DND-41 (cell line): ENCODE results near the gene MBLAC2.

ENCODE experiments used
- ATAC-seq: fragments of 200-7000 bp; cut with Tn5 transposase; 3 replicates; pipeline ENCODE4 v1.9.1; 2021; ENCODE audit warnings: low read depth; ENCODE audit not compliant: insufficient read depth
- DNase-seq: peaks from one replicate; pipeline ENCODE4 v3.0.0-alpha.2; 2020
- H2AFZ ChIP-seq: 2 replicates; pipeline ENCODE4 v1.6.0; 2012; ENCODE audit warnings: low read depth, low read length
- H3K27ac ChIP-seq: 2 replicates; pipeline ENCODE4 v1.5.1; 2012; ENCODE audit warnings: low read length, inconsistent platforms
- H3K27me3 ChIP-seq: fragments of 200-600 bp; sonication (generic); 2 replicates; pipeline ENCODE4 v1.6.0; 2012; ENCODE audit warnings: low read length, mild to moderate bottlenecking, inconsistent platforms; ENCODE audit not compliant: insufficient read depth, poor library complexity
- H3K36me3 ChIP-seq: 2 replicates; pipeline ENCODE4 v1.5.1; 2012; ENCODE audit warnings: low read length, inconsistent platforms; ENCODE audit not compliant: insufficient read depth
- H3K4me1 ChIP-seq: 2 replicates; pipeline ENCODE4 v1.5.1; 2012; ENCODE audit warnings: mild to moderate bottlenecking, low read length; ENCODE audit not compliant: insufficient read depth
- H3K4me2 ChIP-seq: 2 replicates; pipeline ENCODE4 v1.6.0; 2012; ENCODE audit warnings: mild to moderate bottlenecking, moderate library complexity, low read length, inconsistent platforms; ENCODE audit not compliant: insufficient read depth
- H3K4me3 ChIP-seq, 2 experiments: fragments of 200-600 bp in 1 of 2; shearing (Covaris generic) in 1 of 2; 2 replicates each; pipeline ENCODE4 v1.5.1; 2012 to 2016; ENCODE audit warnings: inconsistent platforms in 2 of 2, low read length in 2 of 2, mild to moderate bottlenecking in 2 of 2, low read depth in 1 of 2, moderate library complexity in 1 of 2
- H3K79me2 ChIP-seq: 2 replicates; pipeline ENCODE4 v1.6.0; 2012; ENCODE audit warnings: low read length, inconsistent platforms; ENCODE audit not compliant: insufficient read depth
- H3K9ac ChIP-seq: 2 replicates; pipeline ENCODE4 v1.6.0; 2012; ENCODE audit warnings: low read depth, mild to moderate bottlenecking, inconsistent platforms, low read length, moderate library complexity
- H3K9me3 ChIP-seq: 2 replicates; pipeline ENCODE4 v1.5.1; 2012; ENCODE audit warnings: low read length, moderate library complexity, mild to moderate bottlenecking, inconsistent platforms; ENCODE audit not compliant: insufficient read depth, severe bottlenecking
- H4K20me1 ChIP-seq: 2 replicates; pipeline ENCODE4 v1.6.0; 2012; ENCODE audit warnings: low read length; ENCODE audit not compliant: insufficient read depth
- EZH2 ChIP-seq: IDR thresholded peaks from 3 replicates; pipeline ENCODE4 v1.6.1; 2012; ENCODE audit warnings: borderline replicate concordance, low read depth, mild to moderate bottlenecking, moderate library complexity, low read length, inconsistent platforms; ENCODE audit not compliant: severe bottlenecking
- TF ChIP-seq, protein P1 (sequence below): IDR thresholded peaks from 2 replicates; pipeline ENCODE4 v1.5.1; 2012; ENCODE audit warnings: borderline replicate concordance, low read length, moderate library complexity, mild to moderate bottlenecking; ENCODE audit not compliant: poor library complexity, severe bottlenecking; ENCODE audit errors: extremely low read depth

MBLAC2 gene

DNA sequence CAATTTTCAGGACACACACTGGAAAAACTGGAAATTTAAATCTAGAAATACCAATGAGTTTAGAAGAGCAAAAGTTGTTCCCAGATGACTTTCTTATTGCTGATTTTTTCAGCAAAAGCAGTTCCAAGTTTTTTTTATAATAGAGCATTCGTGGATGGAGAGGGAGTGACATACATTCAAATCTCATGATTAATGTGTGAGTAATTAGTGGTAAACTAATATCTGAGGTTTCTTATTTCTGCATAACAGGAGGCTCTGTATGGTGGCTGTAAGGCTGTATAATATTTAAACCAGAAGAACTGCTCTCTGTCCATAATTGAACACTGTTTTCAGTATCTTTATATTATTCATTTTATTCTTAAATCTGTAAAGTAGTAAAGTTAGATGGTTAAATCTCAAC, 29.0 kb upstream of the MBLAC2 start:
- DNase-seq (no peak), ATAC-seq (no peak)
- H3K79me2 ChIP-seq, result no peaks in the 10 kb centered on the region
- H3K36me3 ChIP-seq, result peaks cover 3% of the 10 kb centered on the region; the same call in 1 of the 2 replicates
- no peak overlapping the region for H3K4me3 ChIP-seq
- H3K4me2 ChIP-seq, result no peak overlapping the region
- H3K27ac ChIP-seq, result no peak overlapping the region
- H4K20me1 ChIP-seq, result no peaks in the 10 kb centered on the region
- no peak overlapping the region for H3K9ac ChIP-seq
- no peaks in the 10 kb centered on the region for H3K9me3 ChIP-seq
- no peaks in the 10 kb centered on the region for H3K27me3 ChIP-seq
- no peaks in the 10 kb centered on the region for H3K4me1 ChIP-seq
- no peak overlapping the region for H2AFZ ChIP-seq
- TF ChIP-seq, protein P1, sequence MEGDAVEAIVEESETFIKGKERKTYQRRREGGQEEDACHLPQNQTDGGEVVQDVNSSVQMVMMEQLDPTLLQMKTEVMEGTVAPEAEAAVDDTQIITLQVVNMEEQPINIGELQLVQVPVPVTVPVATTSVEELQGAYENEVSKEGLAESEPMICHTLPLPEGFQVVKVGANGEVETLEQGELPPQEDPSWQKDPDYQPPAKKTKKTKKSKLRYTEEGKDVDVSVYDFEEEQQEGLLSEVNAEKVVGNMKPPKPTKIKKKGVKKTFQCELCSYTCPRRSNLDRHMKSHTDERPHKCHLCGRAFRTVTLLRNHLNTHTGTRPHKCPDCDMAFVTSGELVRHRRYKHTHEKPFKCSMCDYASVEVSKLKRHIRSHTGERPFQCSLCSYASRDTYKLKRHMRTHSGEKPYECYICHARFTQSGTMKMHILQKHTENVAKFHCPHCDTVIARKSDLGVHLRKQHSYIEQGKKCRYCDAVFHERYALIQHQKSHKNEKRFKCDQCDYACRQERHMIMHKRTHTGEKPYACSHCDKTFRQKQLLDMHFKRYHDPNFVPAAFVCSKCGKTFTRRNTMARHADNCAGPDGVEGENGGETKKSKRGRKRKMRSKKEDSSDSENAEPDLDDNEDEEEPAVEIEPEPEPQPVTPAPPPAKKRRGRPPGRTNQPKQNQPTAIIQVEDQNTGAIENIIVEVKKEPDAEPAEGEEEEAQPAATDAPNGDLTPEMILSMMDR, result no peak
- no peak for TF ChIP-seq EZH2

DNA sequence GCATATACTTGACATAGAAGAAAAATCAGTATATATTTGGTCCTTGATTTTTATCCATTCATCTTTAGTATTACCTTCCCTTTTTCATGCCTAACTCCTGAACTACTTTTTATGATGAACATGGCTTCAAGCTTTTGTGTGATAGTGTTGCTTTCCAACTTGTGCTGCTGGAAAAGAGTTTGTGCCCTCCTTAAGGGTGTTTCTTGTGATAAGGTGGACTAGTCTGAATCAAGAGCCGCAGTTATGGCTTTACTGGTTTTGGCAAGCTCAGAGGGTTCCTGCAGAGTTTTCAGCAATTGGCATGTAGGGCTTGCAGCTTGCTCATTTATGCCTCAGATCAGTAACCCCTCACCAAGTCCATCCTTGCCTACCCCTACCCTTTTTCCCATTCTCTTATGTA, 20.6 kb upstream of the MBLAC2 start:
- ATAC-seq (no peak), DNase-seq (no peak)
- Histone ChIP-seq H3K79me2 (no peaks in the 10 kb centered on the region), H3K27me3 (no peaks in the 10 kb centered on the region), H3K36me3 (peaks cover 16% of the 10 kb centered on the region; the same call in 1 of the 2 replicates), H3K9me3 (no peaks in the 10 kb centered on the region), H4K20me1 (no peaks in the 10 kb centered on the region), H3K4me3 (no peak overlapping the region), H3K4me1 (no peaks in the 10 kb centered on the region), H3K27ac (no peak overlapping the region), H3K4me2 (no peak overlapping the region), H3K9ac (no peak overlapping the region), H2AFZ (no peak overlapping the region)
- TF ChIP-seq EZH2, result no peak
- TF ChIP-seq, protein P1, result no peak

DNA sequence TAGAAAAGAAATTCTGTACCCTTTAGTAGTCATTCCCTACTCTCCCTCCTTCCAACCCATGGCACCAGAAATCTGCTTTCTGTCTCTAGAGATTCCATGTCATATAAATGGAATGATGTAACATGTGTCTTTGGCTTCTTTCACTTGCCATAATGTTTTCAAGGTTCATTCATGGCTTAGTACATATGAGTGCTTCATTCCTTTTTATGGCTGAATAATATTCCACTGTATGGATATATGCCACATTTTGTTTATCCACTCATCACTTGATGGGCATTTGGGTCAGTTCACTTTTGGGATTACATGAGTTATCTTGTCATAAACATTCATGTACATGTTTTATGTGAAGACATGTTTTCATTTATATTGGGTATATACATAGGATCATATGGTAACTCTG, 19.5 kb upstream of the MBLAC2 start:
- Histone ChIP-seq H3K9me3 (no peaks in the 10 kb centered on the region), H3K27ac (no peak overlapping the region), H2AFZ (no peak overlapping the region), H3K4me2 (no peak overlapping the region), H3K4me1 (no peaks in the 10 kb centered on the region), H4K20me1 (no peaks in the 10 kb centered on the region), H3K36me3 (peaks cover 16% of the 10 kb centered on the region; the same call in 1 of the 2 replicates), H3K79me2 (no peaks in the 10 kb centered on the region), H3K27me3 (no peaks in the 10 kb centered on the region), H3K9ac (no peak overlapping the region), H3K4me3 (no peak overlapping the region)
- TF ChIP-seq EZH2, result no peak
- TF ChIP-seq, protein P1, result no peak
- no peak for DNase-seq
- no peak for ATAC-seq

DNA sequence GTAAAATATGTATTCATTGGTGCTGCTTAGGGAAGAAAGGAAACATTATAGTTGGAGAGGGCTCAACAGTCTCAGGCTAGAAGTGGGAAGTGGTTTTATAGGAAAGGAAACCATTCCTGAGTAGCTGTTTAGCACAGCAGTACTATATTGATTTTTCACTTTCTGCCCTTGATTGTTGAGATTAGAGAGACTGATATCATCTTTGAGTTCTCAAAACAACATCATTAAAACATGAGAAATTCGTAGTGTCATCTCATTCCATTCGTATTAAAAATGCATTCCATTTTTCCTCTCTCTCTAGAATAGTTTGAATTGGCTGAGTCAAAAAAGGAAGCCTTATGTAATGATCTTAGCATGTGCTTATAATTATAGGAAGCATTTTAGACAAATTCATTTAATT, 14.2 kb upstream of the MBLAC2 start:
- Histone ChIP-seq H3K4me3 (no peak overlapping the region), H3K27me3 (no peaks in the 10 kb centered on the region), H3K9ac (no peak overlapping the region), H3K9me3 (no peaks in the 10 kb centered on the region), H3K36me3 (peaks cover 15% of the 10 kb centered on the region; the same call in 1 of the 2 replicates), H3K79me2 (no peaks in the 10 kb centered on the region), H3K27ac (no peak overlapping the region), H4K20me1 (no peaks in the 10 kb centered on the region), H3K4me2 (no peak overlapping the region), H2AFZ (no peak overlapping the region), H3K4me1 (no peaks in the 10 kb centered on the region)
- TF ChIP-seq, protein P1, result no peak
- no peak for DNase-seq
- no peak for ATAC-seq
